ENCODE data around the gene INTS3.

Gene INTS3

GRCh38 chr1:153771261-153771660, 43.4 kb downstream of the INTS3 start:
- Histone ChIP-seq H3K27ac (ENCODE audit: insufficient read depth, low read length, poor library complexity, severe bottlenecking) (no peak overlapping the region), H3K27me3 (replicated peaks; ENCODE audit: control insufficient read depth, insufficient read depth, low read length, poor library complexity, severe bottlenecking) (no peaks in the 10 kb centered on the region), H3K4me1 (ENCODE audit: control insufficient read depth, insufficient read depth, low read length, poor library complexity, severe bottlenecking) (peaks cover 9% of the 10 kb centered on the region), H3K36me3 (ENCODE audit: control insufficient read depth, insufficient read depth, low read length) (peaks cover 45% of the 10 kb centered on the region), H3K4me3 (ENCODE audit: insufficient read depth, low read depth, low read length, poor library complexity, severe bottlenecking) (no peak overlapping the region), H3K9me3 (ENCODE audit: control insufficient read depth, low read length) (no peaks in the 10 kb centered on the region)
- no peak for DNase-seq

GRCh38 chr1:153771841-153772593, 44.2 kb downstream of the INTS3 start:
- Histone ChIP-seq H3K27ac (ENCODE audit: insufficient read depth, low read length, poor library complexity, severe bottlenecking) (no peak overlapping the region), H3K36me3 (ENCODE audit: control insufficient read depth, insufficient read depth, low read length) (peaks cover 45% of the 10 kb centered on the region), H3K4me3 (ENCODE audit: insufficient read depth, low read depth, low read length, poor library complexity, severe bottlenecking) (no peak overlapping the region), H3K9me3 (ENCODE audit: control insufficient read depth, low read length) (no peaks in the 10 kb centered on the region), H3K4me1 (ENCODE audit: control insufficient read depth, insufficient read depth, low read length, poor library complexity, severe bottlenecking) (peaks cover 11% of the 10 kb centered on the region), H3K27me3 (replicated peaks; ENCODE audit: control insufficient read depth, insufficient read depth, low read length, poor library complexity, severe bottlenecking) (no peaks in the 10 kb centered on the region)
- DNase-seq, result no peak

- H3K27me3 ChIP-seq (replicated peaks; ENCODE audit: control insufficient read depth, insufficient read depth, low read length, poor library complexity, severe bottlenecking), result no peaks in the 10 kb centered on the region
- H3K27ac ChIP-seq (ENCODE audit: insufficient read depth, low read length, poor library complexity, severe bottlenecking), result no peak overlapping the region
- DNase-seq, result no peak
- H3K4me3 ChIP-seq (ENCODE audit: insufficient read depth, low read depth, low read length, poor library complexity, severe bottlenecking), result no peak overlapping the region
- H3K9me3 ChIP-seq (ENCODE audit: control insufficient read depth, low read length), result no peaks in the 10 kb centered on the region
- H3K4me1 ChIP-seq (ENCODE audit: control insufficient read depth, insufficient read depth, low read length, poor library complexity, severe bottlenecking), result peaks cover 11% of the 10 kb centered on the region
- H3K36me3 ChIP-seq (ENCODE audit: control insufficient read depth, insufficient read depth, low read length), result peaks cover 34% of the 10 kb centered on the region
Observed at GRCh38 chr1:153773096-153773921, 45.5 kb downstream of the INTS3 start.

GRCh38 chr1:153774026-153774595, 46.3 kb downstream of the INTS3 start:
- DNase-seq, result no peak
- no peak overlapping the region for H3K27ac ChIP-seq (ENCODE audit: insufficient read depth, low read length, poor library complexity, severe bottlenecking)
- H3K4me1 ChIP-seq (ENCODE audit: control insufficient read depth, insufficient read depth, low read length, poor library complexity, severe bottlenecking), result peaks cover 11% of the 10 kb centered on the region
- H3K4me3 ChIP-seq (ENCODE audit: insufficient read depth, low read depth, low read length, poor library complexity, severe bottlenecking), result no peak overlapping the region
- H3K36me3 ChIP-seq (ENCODE audit: control insufficient read depth, insufficient read depth, low read length), result peaks cover 27% of the 10 kb centered on the region
- no peaks in the 10 kb centered on the region for H3K9me3 ChIP-seq (ENCODE audit: control insufficient read depth, low read length)
- H3K27me3 ChIP-seq (replicated peaks; ENCODE audit: control insufficient read depth, insufficient read depth, low read length, poor library complexity, severe bottlenecking), result no peaks in the 10 kb centered on the region

- H3K36me3 ChIP-seq (ENCODE audit: control insufficient read depth, insufficient read depth, low read length), result peaks cover 27% of the 10 kb centered on the region
- H3K27me3 ChIP-seq (replicated peaks; ENCODE audit: control insufficient read depth, insufficient read depth, low read length, poor library complexity, severe bottlenecking), result no peaks in the 10 kb centered on the region
- H3K9me3 ChIP-seq (ENCODE audit: control insufficient read depth, low read length), result no peaks in the 10 kb centered on the region
- peaks cover 11% of the 10 kb centered on the region for H3K4me1 ChIP-seq (ENCODE audit: control insufficient read depth, insufficient read depth, low read length, poor library complexity, severe bottlenecking)
- peak within 1 kb of the TSS; percentile 81 for H3K4me3 ChIP-seq (ENCODE audit: insufficient read depth, low read depth, low read length, poor library complexity, severe bottlenecking)
- no peak for DNase-seq
- H3K27ac ChIP-seq (ENCODE audit: insufficient read depth, low read length, poor library complexity, severe bottlenecking), result peak within 1 kb of the TSS; percentile 51
Observed at GRCh38 chr1:153774780-153775457, 47.1 kb downstream of the INTS3 start, which contains the start of gene SLC27A3. Gene SLC27A3, plus strand, starts transcription at chr1:153775407. Its CDS starts 91 bp downstream, at chr1:153775498.

DNA sequence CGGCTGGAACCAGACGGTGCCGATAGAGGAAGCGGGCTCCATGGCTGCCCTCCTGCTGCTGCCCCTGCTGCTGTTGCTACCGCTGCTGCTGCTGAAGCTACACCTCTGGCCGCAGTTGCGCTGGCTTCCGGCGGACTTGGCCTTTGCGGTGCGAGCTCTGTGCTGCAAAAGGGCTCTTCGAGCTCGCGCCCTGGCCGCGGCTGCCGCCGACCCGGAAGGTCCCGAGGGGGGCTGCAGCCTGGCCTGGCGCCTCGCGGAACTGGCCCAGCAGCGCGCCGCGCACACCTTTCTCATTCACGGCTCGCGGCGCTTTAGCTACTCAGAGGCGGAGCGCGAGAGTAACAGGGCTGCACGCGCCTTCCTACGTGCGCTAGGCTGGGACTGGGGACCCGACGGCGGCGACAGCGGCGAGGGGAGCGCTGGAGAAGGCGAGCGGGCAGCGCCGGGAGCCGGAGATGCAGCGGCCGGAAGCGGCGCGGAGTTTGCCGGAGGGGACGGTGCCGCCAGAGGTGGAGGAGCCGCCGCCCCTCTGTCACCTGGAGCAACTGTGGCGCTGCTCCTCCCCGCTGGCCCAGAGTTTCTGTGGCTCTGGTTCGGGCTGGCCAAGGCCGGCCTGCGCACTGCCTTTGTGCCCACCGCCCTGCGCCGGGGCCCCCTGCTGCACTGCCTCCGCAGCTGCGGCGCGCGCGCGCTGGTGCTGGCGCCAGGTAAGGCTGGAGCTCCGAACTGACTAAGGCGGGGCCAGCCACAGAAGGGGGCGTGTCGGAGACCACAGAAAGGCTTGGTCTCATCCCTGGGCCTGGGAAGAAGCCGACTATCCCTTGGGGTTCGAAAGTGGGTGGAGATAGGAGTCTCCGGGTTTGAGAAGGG, 47.8 kb downstream of the INTS3 start:
- peak; percentile 31 to 48 (median 40) for DNase-seq
- no peaks in the 10 kb centered on the region for H3K9me3 ChIP-seq (ENCODE audit: control insufficient read depth, low read length)
- peaks cover 20% of the 10 kb centered on the region for H3K36me3 ChIP-seq (ENCODE audit: control insufficient read depth, insufficient read depth, low read length)
- H3K4me1 ChIP-seq (ENCODE audit: control insufficient read depth, insufficient read depth, low read length, poor library complexity, severe bottlenecking), result peaks cover 11% of the 10 kb centered on the region
- no peaks in the 10 kb centered on the region for H3K27me3 ChIP-seq (replicated peaks; ENCODE audit: control insufficient read depth, insufficient read depth, low read length, poor library complexity, severe bottlenecking)
- peak overlapping the region; percentile 51 for H3K27ac ChIP-seq (ENCODE audit: insufficient read depth, low read length, poor library complexity, severe bottlenecking)
- H3K4me3 ChIP-seq (ENCODE audit: insufficient read depth, low read depth, low read length, poor library complexity, severe bottlenecking), result peak overlapping the region; percentile 81

GRCh38 chr1:153776352-153776751, 48.5 kb downstream of the INTS3 start:
- no peaks in the 10 kb centered on the region for H3K27me3 ChIP-seq (replicated peaks; ENCODE audit: control insufficient read depth, insufficient read depth, low read length, poor library complexity, severe bottlenecking)
- peaks cover 14% of the 10 kb centered on the region for H3K36me3 ChIP-seq (ENCODE audit: control insufficient read depth, insufficient read depth, low read length)
- H3K4me3 ChIP-seq (ENCODE audit: insufficient read depth, low read depth, low read length, poor library complexity, severe bottlenecking), result peak overlapping the region; percentile 81
- peaks cover 11% of the 10 kb centered on the region for H3K4me1 ChIP-seq (ENCODE audit: control insufficient read depth, insufficient read depth, low read length, poor library complexity, severe bottlenecking)
- no peak for DNase-seq
- H3K9me3 ChIP-seq (ENCODE audit: control insufficient read depth, low read length), result no peaks in the 10 kb centered on the region
- H3K27ac ChIP-seq (ENCODE audit: insufficient read depth, low read length, poor library complexity, severe bottlenecking), result peak overlapping the region; percentile 51

- H3K27ac ChIP-seq (ENCODE audit: insufficient read depth, low read length, poor library complexity, severe bottlenecking), result no peak overlapping the region
- no peak for DNase-seq
Observed at GRCh38 chr1:153776845-153777370, 49.1 kb downstream of the INTS3 start.

GRCh38 chr1:153777648-153778047, 49.8 kb downstream of the INTS3 start:
- H3K27me3 ChIP-seq (replicated peaks; ENCODE audit: control insufficient read depth, insufficient read depth, low read length, poor library complexity, severe bottlenecking), result no peaks in the 10 kb centered on the region
- peaks cover 3% of the 10 kb centered on the region for H3K36me3 ChIP-seq (ENCODE audit: control insufficient read depth, insufficient read depth, low read length)
- H3K4me1 ChIP-seq (ENCODE audit: control insufficient read depth, insufficient read depth, low read length, poor library complexity, severe bottlenecking), result peaks cover 11% of the 10 kb centered on the region
- H3K9me3 ChIP-seq (ENCODE audit: control insufficient read depth, low read length), result no peaks in the 10 kb centered on the region
- no peak overlapping the region for H3K4me3 ChIP-seq (ENCODE audit: insufficient read depth, low read depth, low read length, poor library complexity, severe bottlenecking)
- no peak for DNase-seq
- no peak overlapping the region for H3K27ac ChIP-seq (ENCODE audit: insufficient read depth, low read length, poor library complexity, severe bottlenecking)

More at GRCh38 chr1:153776845-153777370, 49.1 kb downstream of the INTS3 start:
- no peak overlapping the region for H3K4me3 ChIP-seq (ENCODE audit: insufficient read depth, low read depth, low read length, poor library complexity, severe bottlenecking)
- peaks cover 11% of the 10 kb centered on the region for H3K4me1 ChIP-seq (ENCODE audit: control insufficient read depth, insufficient read depth, low read length, poor library complexity, severe bottlenecking)
- H3K9me3 ChIP-seq (ENCODE audit: control insufficient read depth, low read length), result no peaks in the 10 kb centered on the region
- H3K36me3 ChIP-seq (ENCODE audit: control insufficient read depth, insufficient read depth, low read length), result peaks cover 10% of the 10 kb centered on the region
- H3K27me3 ChIP-seq (replicated peaks; ENCODE audit: control insufficient read depth, insufficient read depth, low read length, poor library complexity, severe bottlenecking), result no peaks in the 10 kb centered on the region
